Neural cell (in vitro differentiated cells): ENCODE results near the gene COX10.
"Not testable (repeated sequence)": the region's sequence is repeated elsewhere in the genome, so short reads cannot be mapped to it uniquely, and the experiment has no call there.

ENCODE experiments used
- CTCF ChIP-seq: fragments of 450-650 bp; IDR thresholded peaks from 2 replicates; pipeline ENCODE4 v1.5.1; 2014; ENCODE audit warnings: antibody characterized with exemption, mild to moderate bottlenecking, moderate library complexity; ENCODE audit not compliant: poor library complexity, severe bottlenecking
- EP300 ChIP-seq: fragments of 450-650 bp; conservative IDR thresholded peaks from 2 replicates; pipeline ENCODE4 v1.6.1; 2014; ENCODE audit warnings: antibody characterized with exemption, mild to moderate bottlenecking, moderate library complexity; ENCODE audit not compliant: poor library complexity, severe bottlenecking
- MXI1 ChIP-seq: fragments of 450-650 bp; conservative IDR thresholded peaks from 2 replicates; pipeline ENCODE4 v1.6.1; 2014; ENCODE audit warnings: antibody characterized with exemption, mild to moderate bottlenecking; ENCODE audit not compliant: poor library complexity, severe bottlenecking
- RAD21 ChIP-seq: fragments of 450-650 bp; conservative IDR thresholded peaks from 2 replicates; pipeline ENCODE4 v1.6.1; 2014; ENCODE audit warnings: antibody characterized with exemption, mild to moderate bottlenecking, moderate library complexity
- TAF1 ChIP-seq: IDR thresholded peaks from 2 replicates; pipeline ENCODE4 v1.6.1; 2012; ENCODE audit warnings: low read depth

- TF ChIP-seq CTCF, RAD21, MXI1, EP300, TAF1: not testable (repeated sequence)
Measured at GRCh38 chr17:14029755-14030154, 39.5 kb upstream of the COX10 start.
